Hematopoietic multipotent progenitor cell treated with erythropoietin and hydrocortisone succinate and interleukin-3 and kit ligand, for 8 days (in vitro differentiated cells): ENCODE measurements around the gene SURF6.
A peak's percentile ranks its signal among the peaks of the same experiment; 100 is the strongest.

Source experiments
- DNase-seq: peaks from one replicate; pipeline ENCODE4 v3.0.0-alpha.2; 2015

The SURF6 gene

DNA sequence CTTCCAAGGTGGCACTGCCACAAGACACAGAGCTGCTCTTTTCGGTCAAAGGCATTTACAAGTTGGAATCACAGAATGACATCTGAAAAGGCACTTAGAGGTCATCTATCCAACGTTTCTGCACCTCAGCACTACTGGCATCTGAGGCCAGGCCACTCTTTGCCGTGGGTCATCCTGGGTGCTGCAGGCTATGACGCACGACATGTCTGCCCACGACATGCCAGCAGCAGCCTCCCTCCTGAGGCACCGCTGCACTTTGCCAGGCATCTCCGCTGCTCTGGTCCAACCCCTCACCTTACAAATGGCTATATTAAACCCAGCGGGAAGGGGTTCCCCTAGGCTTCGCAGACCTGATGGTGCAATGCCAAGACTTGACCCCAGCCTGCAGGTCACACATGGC is 31.8 kb upstream of the SURF6 start:
- no peak for DNase-seq

DNA sequence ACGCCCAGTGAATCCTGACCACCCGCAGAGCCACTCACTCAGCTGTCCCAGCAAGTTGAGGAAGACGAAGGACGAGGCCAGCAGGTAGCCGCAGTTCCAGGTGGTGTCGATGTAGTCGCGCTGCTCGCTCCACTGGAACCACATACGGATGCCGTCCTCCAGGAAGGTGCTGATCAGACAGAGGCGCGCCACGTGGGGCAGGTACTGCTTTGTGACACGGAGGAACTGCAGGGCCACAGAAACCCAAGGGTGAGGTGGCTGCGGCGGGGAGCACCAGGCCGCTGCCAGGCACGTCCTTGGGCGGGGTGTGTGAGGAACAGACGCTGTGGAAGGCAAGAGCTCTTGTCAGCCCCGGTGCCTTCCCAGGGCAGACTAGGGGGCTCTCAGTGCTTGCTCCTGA is 31.2 kb upstream of the SURF6 start:
- no peak for DNase-seq

DNA sequence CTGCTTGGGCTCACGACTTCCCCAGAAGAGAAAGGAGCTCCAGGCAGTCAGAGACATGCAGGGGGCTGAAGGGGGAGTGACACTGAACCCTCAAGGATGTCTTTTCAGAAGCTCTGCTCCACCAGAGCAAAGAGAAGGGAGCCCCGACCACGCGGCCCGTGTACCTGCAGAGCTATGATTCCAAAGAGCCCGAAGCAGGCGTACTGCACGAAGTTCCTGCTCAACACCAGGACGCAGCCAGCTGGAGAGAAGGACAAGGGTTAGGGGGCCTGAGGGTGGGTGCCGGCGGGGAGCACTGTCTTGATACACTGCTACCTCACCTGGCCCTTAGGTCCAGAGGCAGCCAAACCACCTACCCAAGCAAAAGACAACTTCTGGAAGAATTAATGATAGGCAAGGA is 30.4 kb upstream of the SURF6 start:
- no peak for DNase-seq

DNA sequence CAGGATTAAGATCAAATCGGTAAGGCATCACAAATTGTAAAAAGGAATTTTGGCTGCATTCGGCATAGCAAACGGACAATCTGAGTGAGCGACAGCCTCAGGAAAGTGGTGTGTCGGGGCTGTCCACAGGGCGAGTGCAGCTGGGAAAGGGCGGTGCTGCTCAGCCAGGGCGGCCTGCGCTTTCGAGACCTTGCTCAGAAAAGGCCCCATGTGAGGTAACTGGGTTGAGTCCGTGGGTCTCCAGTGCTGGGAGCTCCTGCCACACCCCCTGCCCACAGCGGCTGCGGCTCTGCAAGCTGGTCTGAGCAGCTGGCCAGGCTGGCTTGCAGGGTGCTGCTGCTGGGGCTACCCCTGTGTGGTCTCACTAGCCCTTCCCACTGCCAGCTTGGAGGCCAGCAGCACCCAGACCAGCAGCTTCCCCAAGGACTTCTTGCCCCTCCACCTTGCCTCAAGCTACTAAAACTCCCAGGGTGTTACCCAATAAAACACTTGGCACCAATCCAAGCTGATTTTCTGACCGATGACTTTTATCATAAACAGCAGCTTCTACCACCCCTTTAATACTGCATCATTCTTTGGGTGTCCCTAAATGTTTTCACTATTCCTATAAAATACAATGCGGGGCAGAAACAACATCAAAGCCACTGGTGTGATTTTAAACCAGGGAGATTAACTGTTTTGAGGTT is 26.5 kb upstream of the SURF6 start:
- peak; percentile 79 for DNase-seq

DNA sequence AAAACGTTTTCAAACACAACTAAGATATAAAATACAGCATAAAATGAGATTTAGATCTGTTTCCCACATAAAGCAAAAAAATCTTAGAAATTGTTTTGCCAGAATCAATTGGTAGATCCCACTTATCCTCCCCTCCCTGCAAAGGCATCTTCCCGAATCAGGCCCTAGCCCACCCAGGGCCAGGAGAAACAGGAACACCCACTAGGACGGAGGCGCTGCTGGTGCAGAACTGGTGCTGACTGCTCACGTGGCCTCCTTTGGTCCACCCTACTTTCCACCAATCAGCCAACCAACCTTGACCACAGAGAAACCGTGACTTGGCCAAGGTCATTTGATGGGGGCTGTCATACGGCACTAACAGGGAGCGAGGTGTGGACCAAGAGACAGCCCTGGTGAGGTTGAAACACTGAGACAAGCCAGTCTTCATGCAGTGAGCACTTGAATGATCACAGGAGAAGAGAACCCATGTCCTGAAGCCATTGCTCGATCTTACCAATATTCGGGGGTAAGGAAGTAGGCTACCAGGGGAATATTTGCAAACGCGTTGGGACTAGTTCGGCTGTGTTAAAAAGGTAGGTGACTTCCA is 25.6 kb upstream of the SURF6 start:
- no peak for DNase-seq

DNA sequence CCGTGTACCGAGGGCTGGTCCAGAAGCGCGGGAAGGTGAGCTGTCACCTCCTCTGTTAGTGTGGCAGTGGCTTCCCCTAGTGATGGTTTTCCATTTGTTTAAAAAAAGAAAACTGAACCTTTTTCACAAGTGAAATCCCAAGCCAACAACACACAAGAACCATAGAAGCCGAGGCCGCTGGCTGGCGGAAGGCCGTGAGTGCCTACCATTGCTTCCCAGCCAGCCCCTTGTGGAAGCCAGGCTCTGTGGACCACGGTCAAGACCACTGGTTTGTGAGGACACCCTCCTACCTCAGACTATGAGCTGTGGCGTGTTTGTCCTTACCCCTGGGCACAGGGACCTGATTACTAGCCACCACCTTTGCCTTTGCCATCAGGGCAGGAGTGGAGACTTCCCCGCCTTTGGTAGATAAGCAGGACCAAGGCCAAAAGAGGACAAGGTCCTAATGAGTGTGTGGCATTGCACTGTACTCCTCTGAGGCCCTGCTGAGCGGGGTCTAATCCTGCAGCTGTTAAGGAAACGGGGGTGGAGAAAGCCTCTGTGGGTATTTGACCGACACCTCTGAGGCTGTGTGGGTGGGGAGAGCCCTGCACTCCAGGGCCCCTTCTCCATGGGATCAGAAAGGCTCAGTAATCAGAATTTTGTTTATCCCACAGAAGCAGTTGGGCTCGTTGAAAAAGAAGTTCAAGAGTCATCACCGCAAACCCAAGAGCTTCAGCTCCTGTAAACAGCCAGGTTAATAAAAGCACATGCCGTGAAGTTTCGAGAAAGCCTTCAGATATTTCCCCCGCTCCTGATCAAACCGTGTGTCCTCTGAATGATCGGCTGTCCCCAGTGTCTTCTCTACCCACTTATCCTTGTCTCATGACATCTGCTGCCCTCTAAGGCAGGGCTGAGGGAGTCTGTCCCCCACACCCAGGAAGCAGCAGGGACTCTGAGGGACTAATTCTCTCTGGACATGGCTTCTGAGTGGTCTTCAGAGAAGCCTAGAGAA is 24.7 kb upstream of the SURF6 start:
- DNase-seq, result peak; percentile 47

DNA sequence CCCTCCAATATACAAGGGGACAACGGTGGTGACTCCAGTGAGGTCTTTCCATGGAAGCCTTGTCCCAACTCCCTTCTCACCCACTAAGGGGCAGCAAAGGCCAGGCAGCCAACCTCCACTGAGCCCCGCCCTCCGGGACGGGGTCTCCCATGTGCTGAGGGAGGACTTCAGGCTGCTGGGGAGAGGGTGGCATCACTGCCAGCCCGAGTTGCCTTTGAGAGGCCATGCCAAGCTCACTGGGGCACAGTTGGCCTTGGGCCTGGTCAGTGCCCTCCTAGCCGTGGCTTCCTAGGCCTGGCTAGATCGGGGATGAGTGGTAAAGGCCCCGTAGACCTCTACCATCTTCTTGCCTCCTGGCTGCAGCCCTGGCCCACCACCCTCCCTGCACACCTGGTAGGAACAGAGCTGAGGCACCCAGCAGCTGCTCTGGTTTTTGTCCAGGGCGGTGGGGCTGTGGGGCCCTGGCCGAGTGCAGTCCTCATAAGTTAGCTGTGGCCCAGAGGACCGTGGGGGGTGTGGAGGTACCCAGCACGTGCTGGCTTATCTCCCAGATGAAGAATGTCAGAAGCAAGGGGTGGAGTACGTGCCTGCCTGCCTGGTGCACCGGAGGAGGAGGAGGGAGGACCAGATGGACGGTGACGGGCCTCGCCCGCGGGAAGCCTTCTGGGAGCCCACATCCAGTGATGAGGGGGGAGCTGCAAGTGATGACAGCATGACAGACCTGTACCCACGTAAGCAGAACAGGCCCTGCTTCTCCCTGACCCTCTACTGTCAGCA is 23.6 kb upstream of the SURF6 start:
- DNase-seq, result peak; percentile 87

DNA sequence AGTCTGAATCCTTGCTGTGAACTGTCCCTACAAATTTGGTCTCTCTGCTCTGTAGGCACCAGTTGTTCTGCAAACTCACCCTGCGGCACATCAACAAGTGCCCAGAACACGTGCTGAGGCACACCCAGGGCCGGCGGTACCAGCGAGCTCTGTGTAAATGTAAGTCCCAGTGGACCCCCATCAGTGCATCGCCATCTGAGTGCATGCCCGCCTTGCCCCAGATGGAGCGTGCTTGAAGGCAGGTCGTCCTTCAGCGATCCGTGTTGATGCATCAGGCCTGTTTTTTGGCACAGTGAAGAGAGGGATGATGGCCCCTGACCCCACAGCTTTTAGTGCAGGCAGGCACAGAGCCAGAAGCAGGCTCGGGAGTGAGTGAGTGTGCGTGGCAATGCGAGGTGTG is 21.7 kb upstream of the SURF6 start:
- no peak for DNase-seq

DNA sequence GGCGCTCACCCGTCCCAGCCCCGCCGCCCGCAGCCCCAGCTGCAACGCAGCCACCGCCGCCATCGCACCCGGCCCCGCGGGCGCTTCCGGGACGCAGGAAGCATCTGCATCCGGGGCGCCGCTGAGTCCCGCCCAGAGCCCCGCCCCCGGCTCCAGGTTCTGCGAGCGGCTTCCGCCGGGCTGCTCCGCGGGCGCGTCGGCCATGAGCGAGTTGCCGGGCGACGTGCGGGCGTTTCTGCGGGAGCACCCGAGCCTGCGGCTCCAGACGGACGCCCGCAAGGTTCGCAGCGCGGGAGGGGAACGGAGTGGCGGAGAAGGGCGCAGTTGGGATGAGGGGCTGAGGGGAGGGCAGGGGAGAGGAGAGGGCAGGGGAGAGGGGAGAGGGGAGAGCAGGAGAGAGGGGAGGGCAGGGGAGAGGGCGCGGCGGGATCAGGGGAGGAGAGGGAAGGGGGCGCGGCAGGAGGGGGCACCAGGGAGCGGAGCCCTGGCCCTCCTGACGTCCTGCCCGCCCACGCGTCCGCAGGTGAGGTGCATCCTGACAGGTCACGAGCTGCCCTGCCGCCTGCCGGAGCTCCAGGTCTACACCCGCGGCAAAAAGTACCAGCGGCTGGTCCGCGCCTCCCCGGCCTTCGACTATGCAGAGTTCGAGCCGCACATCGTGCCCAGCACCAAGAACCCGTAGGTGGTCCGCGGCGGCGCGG is 20.6 kb upstream of the SURF6 start, which contains the start of the genes SURF1 and SURF2:
Gene SURF1 (minus strand): TSS at position 97 of the 701 bp plus-strand sequence. CDS start 34 bp downstream, at position 63.
Gene SURF2 (plus strand): TSS at position 160 of the 701 bp plus-strand sequence. CDS start 43 bp downstream, at position 203.
- DNase-seq, result peak; percentile 83

DNA sequence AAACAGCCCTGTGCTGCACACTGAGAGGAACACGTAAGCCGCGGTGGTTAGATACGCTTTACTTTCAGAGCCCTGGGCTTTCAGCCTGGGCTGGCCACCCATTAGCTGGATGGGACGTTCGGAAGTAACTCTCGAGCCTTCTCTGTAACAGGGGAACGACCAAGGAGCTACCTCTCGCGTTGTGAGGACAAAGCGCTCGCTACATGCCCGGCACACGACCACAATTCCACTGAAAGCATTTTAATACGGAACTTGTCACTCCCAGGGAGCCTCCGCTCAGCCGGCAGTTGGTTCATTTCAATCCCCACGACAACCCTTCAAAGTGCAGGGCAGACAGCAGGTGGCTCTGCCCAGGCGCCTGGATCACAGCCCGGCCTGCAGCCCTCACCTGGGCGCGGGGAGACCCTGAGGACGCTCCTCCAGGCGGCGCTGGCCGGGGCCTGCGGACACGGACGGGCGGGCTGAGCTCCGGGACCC is 19.9 kb upstream of the SURF6 start:
- DNase-seq, result no peak

DNA sequence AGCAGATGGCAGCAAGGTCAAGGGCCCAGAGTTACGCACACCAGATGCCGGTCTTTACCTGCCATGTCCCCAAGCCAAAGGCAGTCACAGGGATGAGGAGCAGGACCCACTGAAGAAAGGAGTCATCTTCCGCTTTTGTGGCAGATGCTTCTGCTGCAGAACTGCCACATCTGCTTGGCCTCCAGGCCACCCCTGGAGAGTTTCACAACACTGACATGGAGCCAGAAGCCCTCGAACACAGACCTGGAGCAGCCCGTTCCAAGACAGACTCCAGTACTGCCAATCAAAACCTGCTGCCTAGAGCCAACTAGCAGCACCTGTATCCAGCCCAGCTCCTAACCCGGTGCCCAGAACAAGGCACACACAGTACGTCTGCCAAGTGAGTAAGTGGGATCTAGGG is 18.8 kb upstream of the SURF6 start:
- no peak for DNase-seq

DNA sequence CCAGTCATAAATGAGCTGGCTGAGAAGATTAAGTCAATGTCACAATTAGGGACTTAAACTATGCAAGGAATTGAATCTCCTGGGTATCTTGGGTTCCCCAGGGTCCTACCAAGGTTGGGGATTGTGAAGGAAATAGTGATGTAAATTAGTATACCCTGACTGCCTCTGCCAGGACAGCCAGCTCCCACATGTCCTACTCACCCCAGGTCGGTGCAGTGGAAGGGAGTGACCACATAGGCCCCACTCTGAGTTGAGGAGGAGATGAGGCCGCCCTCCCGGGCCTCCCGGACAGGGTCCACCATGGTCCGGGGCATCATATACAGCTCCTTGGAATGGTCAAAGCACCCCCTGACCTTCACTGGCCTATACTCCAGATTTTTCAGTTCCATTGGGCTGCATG is 17.6 kb upstream of the SURF6 start:
- DNase-seq, result no peak

DNA sequence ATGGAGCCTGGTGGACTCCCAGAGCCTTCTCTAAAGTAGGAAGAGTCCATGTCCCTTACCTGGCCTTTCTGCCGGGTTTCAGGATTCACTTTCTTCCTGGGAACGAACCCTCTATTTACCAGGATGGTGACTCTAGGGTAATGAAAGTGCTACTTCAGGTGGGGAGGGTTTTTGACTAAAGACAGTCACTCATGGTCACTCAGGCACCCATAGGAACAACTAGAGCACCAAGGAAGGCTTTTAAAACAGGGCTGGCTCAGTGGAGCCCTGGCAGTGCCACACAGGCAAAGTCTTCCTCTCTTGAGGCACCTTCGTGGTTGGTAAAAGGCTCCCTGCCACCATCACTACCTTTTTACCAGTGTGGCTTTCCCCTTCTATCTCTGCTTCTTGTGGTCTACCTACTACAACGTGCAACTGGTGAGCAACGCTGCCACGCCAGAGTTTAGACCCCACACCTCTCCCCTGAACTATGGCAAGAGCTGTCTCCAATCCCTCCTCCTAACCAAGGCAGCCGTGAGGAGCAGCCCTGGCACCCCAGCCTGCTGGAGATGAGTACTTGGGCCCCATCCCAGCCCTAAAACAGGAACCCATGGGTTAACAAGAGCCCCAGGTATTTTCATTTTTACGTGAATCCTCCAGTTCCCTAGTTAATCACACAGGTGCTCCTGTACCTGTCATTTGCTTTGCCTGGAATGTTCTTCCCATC is 16.8 kb upstream of the SURF6 start:
- DNase-seq, result no peak

DNA sequence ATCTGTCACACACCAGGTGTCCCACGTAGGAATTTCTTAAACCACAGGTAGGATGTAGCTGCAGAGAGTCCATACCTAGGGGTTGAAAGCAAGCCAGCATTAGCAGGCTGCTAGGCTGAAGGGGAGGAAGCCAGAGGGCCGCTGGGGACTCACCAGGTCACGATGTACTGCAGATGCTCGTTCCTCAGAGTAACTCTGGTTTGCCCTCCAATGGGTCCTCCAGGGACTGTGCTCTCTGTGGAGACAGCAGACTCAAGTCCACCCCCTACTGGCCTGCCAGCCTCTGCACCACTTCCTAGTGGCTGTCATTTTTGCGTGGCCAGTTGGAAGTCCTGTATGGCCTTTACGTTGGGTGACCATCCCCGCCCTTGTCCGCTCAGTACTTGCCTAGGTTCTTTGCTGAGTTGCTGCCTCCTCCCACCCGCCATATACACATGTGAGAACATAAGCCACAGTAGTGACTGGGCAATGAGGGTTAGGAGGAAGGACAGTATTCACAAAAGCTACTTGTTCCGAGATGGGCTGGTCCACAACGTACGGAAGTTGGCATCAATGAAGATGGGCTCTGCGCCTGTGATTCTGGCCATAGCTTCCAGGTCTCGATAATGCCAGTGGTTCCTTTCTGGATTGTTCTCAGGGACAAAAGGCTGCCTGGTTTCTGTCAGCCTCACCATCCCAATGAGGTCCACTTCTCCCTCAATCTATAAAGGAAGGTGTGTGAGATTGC is 16.1 kb upstream of the SURF6 start:
- peak; percentile 83 for DNase-seq

DNA sequence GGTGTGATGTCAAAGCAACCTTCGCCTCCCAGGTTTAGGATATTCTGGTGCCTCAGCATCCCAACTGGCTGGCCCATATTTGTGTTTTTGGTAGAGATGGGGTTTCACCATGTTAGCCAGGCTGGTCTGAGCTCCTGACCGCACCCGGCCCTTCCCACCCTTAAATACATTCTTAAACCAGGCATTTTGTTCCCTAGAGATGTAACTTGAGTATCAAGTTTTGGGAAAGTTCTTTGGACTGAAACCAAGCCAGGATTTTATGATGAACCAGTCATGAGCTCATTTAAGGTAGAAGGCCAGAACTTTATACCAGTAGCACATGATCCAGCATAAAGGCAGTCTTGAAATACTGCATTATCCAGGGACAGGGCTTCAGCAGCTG is 15.5 kb upstream of the SURF6 start:
- no peak for DNase-seq

DNA sequence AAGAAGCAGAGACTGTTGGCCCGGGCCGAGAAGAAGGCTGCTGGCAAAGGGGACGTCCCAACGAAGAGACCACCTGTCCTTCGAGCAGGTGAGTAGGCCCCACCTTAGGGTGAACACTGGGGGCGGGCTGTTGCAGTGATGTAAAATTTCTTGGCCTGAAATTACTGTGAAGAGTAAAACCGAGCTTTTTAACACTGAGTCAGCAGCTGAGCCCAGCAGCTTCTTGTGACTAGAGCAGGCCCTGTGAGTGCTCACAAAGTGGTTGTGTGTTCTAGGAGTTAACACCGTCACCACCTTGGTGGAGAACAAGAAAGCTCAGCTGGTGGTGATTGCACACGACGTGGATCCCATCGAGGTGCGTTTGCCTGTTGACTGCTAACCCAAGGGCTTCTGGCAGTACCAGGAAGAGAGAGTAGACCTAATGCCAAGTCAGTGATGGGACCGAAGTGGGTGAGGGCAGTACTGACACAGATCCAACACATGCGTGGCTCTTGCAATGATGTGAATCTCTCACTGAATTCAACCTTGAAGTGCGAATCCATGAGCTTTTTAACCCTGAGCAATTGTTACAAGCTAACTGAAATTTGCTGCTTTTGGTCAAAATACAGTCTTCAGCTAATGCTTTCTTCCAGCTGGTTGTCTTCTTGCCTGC is 14.1 kb upstream of the SURF6 start:
- no peak for DNase-seq

DNA sequence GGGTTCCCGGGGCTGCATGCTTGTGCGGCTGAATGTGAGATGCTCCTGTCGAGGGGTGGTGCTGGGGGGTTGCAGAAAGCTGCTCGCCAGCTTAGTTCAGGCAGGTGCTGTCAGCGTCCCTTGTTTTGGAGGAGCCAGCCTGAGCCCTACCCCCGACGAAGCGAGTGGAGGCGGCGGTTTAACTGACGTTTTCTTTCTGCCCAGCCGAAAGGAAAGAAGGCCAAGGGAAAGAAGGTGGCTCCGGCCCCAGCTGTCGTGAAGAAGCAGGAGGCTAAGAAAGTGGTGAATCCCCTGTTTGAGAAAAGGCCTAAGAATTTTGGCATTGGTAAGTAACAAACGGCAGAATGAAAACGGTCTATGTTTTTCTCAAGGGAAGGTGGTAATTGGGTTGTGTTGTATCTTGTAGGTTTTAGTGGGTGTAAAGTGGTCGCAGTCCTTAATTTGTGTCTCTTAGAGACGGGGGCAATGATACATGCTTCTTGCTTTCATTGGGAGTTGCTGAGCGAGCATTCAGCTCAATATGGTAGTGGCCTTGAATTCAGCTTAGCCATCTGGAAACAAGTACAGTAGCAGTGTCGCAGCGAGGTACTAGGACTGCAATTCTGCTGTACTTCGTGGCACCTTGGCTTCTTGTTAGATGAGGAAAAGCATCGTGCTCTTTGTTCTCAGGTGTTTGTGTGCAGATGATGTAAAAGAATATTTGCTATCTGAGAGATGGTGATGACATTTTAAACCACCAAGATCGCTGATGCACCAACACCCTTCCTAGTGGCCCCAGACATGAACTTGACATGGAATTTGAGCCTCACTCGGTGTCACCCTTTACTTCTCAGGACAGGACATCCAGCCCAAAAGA is 13.0 kb upstream of the SURF6 start:
- no peak for DNase-seq

DNA sequence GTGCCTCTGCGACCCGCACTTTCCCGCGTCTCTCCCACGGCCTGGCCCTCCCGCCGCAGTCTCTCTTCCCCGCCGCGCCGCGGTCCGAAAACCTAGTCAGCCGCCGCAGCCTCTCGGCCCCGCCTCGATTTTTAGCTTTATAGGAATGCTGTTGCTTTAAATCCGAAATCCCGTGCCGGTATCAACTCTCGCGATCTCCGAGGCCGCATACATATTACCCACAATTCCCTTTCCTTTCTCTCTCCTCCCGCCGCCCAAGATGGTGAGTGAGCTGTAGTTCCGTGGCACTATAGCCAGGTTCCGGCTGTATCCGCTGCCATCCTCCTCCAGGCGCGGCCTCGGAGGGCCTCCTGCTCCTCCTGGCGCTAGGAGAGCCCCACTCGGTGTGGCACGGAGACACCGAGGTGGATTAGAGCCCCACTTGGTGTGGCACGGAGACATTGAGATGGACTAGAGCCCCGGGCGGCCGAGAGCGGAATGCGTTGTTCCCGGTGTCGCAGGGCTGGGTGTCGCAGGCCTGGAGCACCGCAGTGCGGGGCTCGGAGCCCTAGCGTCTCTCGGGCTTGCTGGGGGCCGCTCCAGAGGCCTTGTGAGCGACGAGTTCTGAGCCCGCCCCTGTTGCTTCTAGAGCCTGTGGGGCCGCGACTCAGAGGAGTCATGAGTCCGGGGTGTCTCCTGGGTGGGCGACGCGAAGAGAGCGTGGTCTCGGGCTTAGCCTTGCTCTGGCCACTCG is 12.2 kb upstream of the SURF6 start, which contains the start of the genes MED22 and RPL7A:
Gene MED22 (minus strand): TSS at position 147 of the 733 bp plus-strand sequence. CDS start 1,469 bp downstream, outside the sequence.
Gene RPL7A (plus strand): TSS at position 234 of the 733 bp plus-strand sequence. CDS start 26 bp downstream, at position 260.
- DNase-seq, result peak; percentile 97
